Ishikawa (cell line): ENCODE measurements around the gene GALNT5.

Source experiments
- CEBPB ChIP-seq: IDR thresholded peaks from 2 replicates; pipeline ENCODE4 v1.6.1; 2012
- EGR1 ChIP-seq: IDR thresholded peaks from 2 replicates; pipeline ENCODE4 v1.6.1; 2012
- EP300 ChIP-seq: IDR thresholded peaks from 2 replicates; pipeline ENCODE4 v1.6.1; 2012; ENCODE audit warnings: borderline replicate concordance
- RAD21 ChIP-seq: IDR thresholded peaks from 2 replicates; pipeline ENCODE4 v1.6.1; 2012; ENCODE audit warnings: low read depth
- REST ChIP-seq: IDR thresholded peaks from 2 replicates; pipeline ENCODE4 v1.6.1; 2012; ENCODE audit warnings: low read depth, mild to moderate bottlenecking
- TAF1 ChIP-seq: IDR thresholded peaks from 2 replicates; pipeline ENCODE4 v1.6.1; 2012; ENCODE audit warnings: low read depth, mild to moderate bottlenecking

- TF ChIP-seq REST (no peak), CEBPB (no peak), TAF1 (no peak), EP300 (no peak), EGR1 (no peak), RAD21 (no peak)
These were observed 3.2 kb downstream of the GALNT5 start for GRCh38 chr2:157260533-157261198.
